ENCODE results near the gene GHITM. TPM values are rescaled to one million over a fixed set of nuclear protein-coding genes. Genes with fewer than 3 reads are reported as not detected.
"Not testable (repeated sequence)": the region's sequence is repeated elsewhere in the genome, so short reads cannot be mapped to it uniquely, and the experiment has no call there.

Gene GHITM
- polyA plus RNA-seq, 1 donor from 2014 or later, result 226 TPM

GRCh38 chr10:84125910-84126784, 13.2 kb upstream of the GHITM start:
- Mint-ChIP-seq H3K27me3 (peaks cover 12% of the 10 kb centered on the region), H3K9me3 (peaks cover 13 to 21% (median 18%) of the 10 kb centered on the region in 3 donors)
- H3K4me3 Mint-ChIP-seq, H3K27ac Mint-ChIP-seq, H3K36me3 Mint-ChIP-seq, H3K4me1 Mint-ChIP-seq: not testable (repeated sequence)

- peaks cover 13 to 21% (median 18%) of the 10 kb centered on the region in 3 donors for H3K9me3 Mint-ChIP-seq
- no peak overlapping the region for H3K4me3 Mint-ChIP-seq
- peaks cover 2% of the 10 kb centered on the region for H3K36me3 Mint-ChIP-seq
- H3K27ac Mint-ChIP-seq, result no peak overlapping the region
- peaks cover 0 to 1% (median 0%) of the 10 kb centered on the region in 3 donors for H3K4me1 Mint-ChIP-seq
- peaks cover 12% of the 10 kb centered on the region for H3K27me3 Mint-ChIP-seq
Measured at GRCh38 chr10:84126785-84127167, 12.5 kb upstream of the GHITM start.

GRCh38 chr10:84135836-84136235, 3.5 kb upstream of the GHITM start:
- Mint-ChIP-seq H3K4me1 (peaks cover 7 to 13% (median 12%) of the 10 kb centered on the region in 3 donors), H3K27ac (no peak overlapping the region), H3K4me3 (peak overlapping the region in 1 of 4 donors; percentile 66), H3K9me3 (no peaks in the 10 kb centered on the region), H3K27me3 (no peaks in the 10 kb centered on the region), H3K36me3 (no peaks in the 10 kb centered on the region)

GRCh38 chr10:84137811-84138210, 1.5 kb upstream of the GHITM start:
- no peaks in the 10 kb centered on the region for H3K9me3 Mint-ChIP-seq
- H3K4me3 Mint-ChIP-seq, result peak overlapping the region in 3 of 4 donors; percentile 52 to 98 (median 80)
- H3K4me1 Mint-ChIP-seq, result peaks cover 18 to 25% (median 18%) of the 10 kb centered on the region in 3 donors
- no peaks in the 10 kb centered on the region for H3K27me3 Mint-ChIP-seq
- no peaks in the 10 kb centered on the region for H3K36me3 Mint-ChIP-seq
- H3K27ac Mint-ChIP-seq, result peak overlapping the region in 1 of 3 donors; percentile 77

- H3K4me1 Mint-ChIP-seq, result peaks cover 18 to 25% (median 19%) of the 10 kb centered on the region in 3 donors
- peak overlapping the region; percentile 57 to 97 (median 95) for H3K27ac Mint-ChIP-seq
- peak overlapping the region; percentile 85 to 98 (median 97) for H3K4me3 Mint-ChIP-seq
- peaks cover 2% of the 10 kb centered on the region for H3K36me3 Mint-ChIP-seq
- H3K27me3 Mint-ChIP-seq, result no peaks in the 10 kb centered on the region
- H3K9me3 Mint-ChIP-seq, result no peaks in the 10 kb centered on the region
Measured at GRCh38 chr10:84138478-84139125, 707 bp upstream of the GHITM start.

- Mint-ChIP-seq H3K4me3 (peak overlapping the region; percentile 85 to 98 (median 97)), H3K9me3 (no peaks in the 10 kb centered on the region), H3K27ac (peak overlapping the region; percentile 57 to 97 (median 95)), H3K27me3 (no peaks in the 10 kb centered on the region), H3K36me3 (peaks cover 3% of the 10 kb centered on the region), H3K4me1 (peaks cover 18 to 25% (median 19%) of the 10 kb centered on the region in 3 donors)
Measured at GRCh38 chr10:84140036-84140379, 699 bp downstream of the GHITM start.

GRCh38 chr10:84147347-84147746, 8.0 kb downstream of the GHITM start:
- H3K4me3 Mint-ChIP-seq, result no peak overlapping the region
- no peaks in the 10 kb centered on the region for H3K9me3 Mint-ChIP-seq
- H3K4me1 Mint-ChIP-seq, result peaks cover 0 to 6% (median 0%) of the 10 kb centered on the region in 3 donors
- peaks cover 3% of the 10 kb centered on the region for H3K36me3 Mint-ChIP-seq
- no peak overlapping the region for H3K27ac Mint-ChIP-seq
- H3K27me3 Mint-ChIP-seq, result no peaks in the 10 kb centered on the region

- not testable (repeated sequence) for H3K27ac Mint-ChIP-seq, H3K27me3 Mint-ChIP-seq, H3K36me3 Mint-ChIP-seq, H3K4me3 Mint-ChIP-seq, H3K9me3 Mint-ChIP-seq, H3K4me1 Mint-ChIP-seq
Measured at GRCh38 chr10:84148006-84148597, 8.8 kb downstream of the GHITM start.

- H3K27ac Mint-ChIP-seq, result no peak overlapping the region
- no peaks in the 10 kb centered on the region for H3K27me3 Mint-ChIP-seq
- no peak overlapping the region for H3K4me3 Mint-ChIP-seq
- H3K36me3 Mint-ChIP-seq, result no peaks in the 10 kb centered on the region
- H3K4me1 Mint-ChIP-seq, result peaks cover 0 to 3% (median 0%) of the 10 kb centered on the region in 3 donors
- no peaks in the 10 kb centered on the region for H3K9me3 Mint-ChIP-seq
Measured at GRCh38 chr10:84149854-84150253, 10.5 kb downstream of the GHITM start.

GRCh38 chr10:84152769-84153168, 13.5 kb downstream of the GHITM start:
- Mint-ChIP-seq H3K27me3 (no peaks in the 10 kb centered on the region), H3K4me1 (peaks cover 3 to 12% (median 5%) of the 10 kb centered on the region in 3 donors), H3K4me3 (no peak overlapping the region), H3K27ac (no peak overlapping the region), H3K9me3 (no peaks in the 10 kb centered on the region), H3K36me3 (peaks cover 2% of the 10 kb centered on the region)

- H3K9me3 Mint-ChIP-seq, result no peaks in the 10 kb centered on the region
- peak overlapping the region in 2 of 3 donors; percentile 21 to 29 for H3K27ac Mint-ChIP-seq
- no peak overlapping the region for H3K4me3 Mint-ChIP-seq
- H3K4me1 Mint-ChIP-seq, result peaks cover 5 to 11% (median 5%) of the 10 kb centered on the region in 3 donors
- H3K36me3 Mint-ChIP-seq, result peaks cover 2% of the 10 kb centered on the region
- no peaks in the 10 kb centered on the region for H3K27me3 Mint-ChIP-seq
Measured at GRCh38 chr10:84155521-84155920, 16.2 kb downstream of the GHITM start.

GRCh38 chr10:84156009-84156408, 16.7 kb downstream of the GHITM start:
- H3K4me1 Mint-ChIP-seq, result peaks cover 5 to 11% (median 5%) of the 10 kb centered on the region in 3 donors
- H3K36me3 Mint-ChIP-seq, result peaks cover 2% of the 10 kb centered on the region
- no peaks in the 10 kb centered on the region for H3K27me3 Mint-ChIP-seq
- H3K4me3 Mint-ChIP-seq, result no peak overlapping the region
- H3K27ac Mint-ChIP-seq, result peak overlapping the region in 1 of 3 donors; percentile 26
- no peaks in the 10 kb centered on the region for H3K9me3 Mint-ChIP-seq

- Mint-ChIP-seq H3K9me3 (no peaks in the 10 kb centered on the region), H3K4me3 (peak overlapping the region in 1 of 4 donors; percentile 20), H3K27ac (peak overlapping the region in 2 of 3 donors; percentile 1 to 86), H3K36me3 (peaks cover 2% of the 10 kb centered on the region), H3K27me3 (no peaks in the 10 kb centered on the region), H3K4me1 (peaks cover 5 to 11% (median 5%) of the 10 kb centered on the region in 3 donors)
Measured at GRCh38 chr10:84156768-84157167, 17.5 kb downstream of the GHITM start.

- Mint-ChIP-seq H3K9me3 (no peaks in the 10 kb centered on the region), H3K27ac (peak overlapping the region in 1 of 3 donors; percentile 96), H3K4me3 (no peak overlapping the region), H3K36me3 (peaks cover 2% of the 10 kb centered on the region), H3K27me3 (no peaks in the 10 kb centered on the region), H3K4me1 (peaks cover 5 to 11% (median 5%) of the 10 kb centered on the region in 3 donors)
Measured at GRCh38 chr10:84158061-84158460, 18.8 kb downstream of the GHITM start.

- H3K27ac Mint-ChIP-seq, result peak overlapping the region in 1 of 3 donors; percentile 96
- H3K4me3 Mint-ChIP-seq, result no peak overlapping the region
- no peaks in the 10 kb centered on the region for H3K9me3 Mint-ChIP-seq
- no peaks in the 10 kb centered on the region for H3K27me3 Mint-ChIP-seq
- H3K4me1 Mint-ChIP-seq, result peaks cover 5 to 11% (median 5%) of the 10 kb centered on the region in 3 donors
- H3K36me3 Mint-ChIP-seq, result peaks cover 2% of the 10 kb centered on the region
Measured at GRCh38 chr10:84158550-84158949, 19.2 kb downstream of the GHITM start.
